Neural crest cell (in vitro differentiated cells): ENCODE measurements around the gene MARCHF7. TPM values are rescaled to one million over a fixed set of nuclear protein-coding genes. Genes with fewer than 3 reads are reported as not detected.
"Not testable (repeated sequence)": the region's sequence is repeated elsewhere in the genome, so short reads cannot be mapped to it uniquely, and the experiment has no call there.

ENCODE experiments used
- DNase-seq: peaks from one replicate; pipeline ENCODE4 v3.0.0; 2021; ENCODE audit warnings: low read depth, mixed read lengths, low spot score
- H3K27ac Mint-ChIP-seq: one replicate; pipeline ENCODE4 v1.8.0; 2021; ENCODE audit warnings: mild to moderate bottlenecking, mixed read lengths; ENCODE audit not compliant: unreplicated experiment
- H3K27me3 Mint-ChIP-seq: 2 replicates; pipeline ENCODE4 v1.8.0; 2021; ENCODE audit warnings: low read depth, mild to moderate bottlenecking, mixed read lengths
- H3K36me3 Mint-ChIP-seq: 2 replicates; pipeline ENCODE4 v1.8.0; 2021; ENCODE audit warnings: low read depth, mild to moderate bottlenecking, mixed read lengths
- H3K4me1 Mint-ChIP-seq: 2 replicates; pipeline ENCODE4 v1.8.0; 2021; ENCODE audit warnings: mixed read lengths
- H3K4me3 Mint-ChIP-seq: one replicate; pipeline ENCODE4 v1.8.0; 2021; ENCODE audit warnings: mild to moderate bottlenecking, mixed read lengths
- H3K9me3 Mint-ChIP-seq: 2 replicates; pipeline ENCODE4 v1.8.0; 2021; ENCODE audit warnings: mixed read lengths
- CTCF ChIP-seq: fragments of 200-600 bp; sonication (generic); conservative IDR thresholded peaks from 2 replicates; pipeline ENCODE4 v1.5.0; 2021; ENCODE audit warnings: antibody characterized with exemption, mild to moderate bottlenecking
- long read RNA-seq: library from polyadenylated mRNA; unstranded; transcript quantifications from one replicate; pipeline ENCODE4 v2.0.0, GENCODE V29; 2020
- total RNA-seq: library from RNA; stranded (reverse); gene quantifications from 2 replicates; pipeline ENCODE4 v1.2.1, GENCODE V29; 2021

Gene MARCHF7
- total RNA-seq, result 89.9 and 99.1 TPM in 2 replicates
- long read RNA-seq, full-length matches to known transcripts, result 109 of 460 reads
- long read RNA-seq, partial matches to known transcripts, result 151 of 460 reads
- long read RNA-seq, other reads (novel, unspliced or antisense), result 200 of 460 reads

GRCh38 chr2:159712143-159712928 lies at the start of gene MARCHF7:
Gene MARCHF7 (plus strand): TSS chr2:159712506. CDS start chr2:159729023, 16,517 bp downstream.
- H3K4me3 Mint-ChIP-seq, result peak within 1 kb of the TSS; percentile 100
- H3K36me3 Mint-ChIP-seq, result peaks cover 11% of the 10 kb centered on the region
- peaks cover 39% of the 10 kb centered on the region for H3K4me1 Mint-ChIP-seq
- no peaks in the 10 kb centered on the region for H3K27me3 Mint-ChIP-seq
- DNase-seq, result peak; percentile 98
- H3K9me3 Mint-ChIP-seq, result no peaks in the 10 kb centered on the region
- peak; percentile 72 for TF ChIP-seq CTCF
- peak within 1 kb of the TSS; percentile 100 for H3K27ac Mint-ChIP-seq

GRCh38 chr2:159667423-159667822 lies 44.9 kb upstream of the MARCHF7 start:
- not testable (repeated sequence) for H3K4me3 Mint-ChIP-seq, H3K4me1 Mint-ChIP-seq, H3K36me3 Mint-ChIP-seq, H3K27ac Mint-ChIP-seq, DNase-seq, H3K9me3 Mint-ChIP-seq, H3K27me3 Mint-ChIP-seq

- no peak for DNase-seq
- H3K9me3 Mint-ChIP-seq, result no peaks in the 10 kb centered on the region
- H3K27me3 Mint-ChIP-seq, result no peaks in the 10 kb centered on the region
- H3K36me3 Mint-ChIP-seq, result peaks cover 3% of the 10 kb centered on the region
- no peaks in the 10 kb centered on the region for H3K4me1 Mint-ChIP-seq
- TF ChIP-seq CTCF, result no peak
- no peak overlapping the region for H3K4me3 Mint-ChIP-seq
- no peak overlapping the region for H3K27ac Mint-ChIP-seq
Observed at GRCh38 chr2:159671047-159671446, 41.3 kb upstream of the MARCHF7 start.

- Mint-ChIP-seq H3K4me1 (peaks cover 4% of the 10 kb centered on the region), H3K27ac (no peak overlapping the region), H3K36me3 (no peaks in the 10 kb centered on the region), H3K9me3 (no peaks in the 10 kb centered on the region), H3K27me3 (no peaks in the 10 kb centered on the region), H3K4me3 (no peak overlapping the region)
- no peak for TF ChIP-seq CTCF
- no peak for DNase-seq
Observed at GRCh38 chr2:159677654-159678053, 34.7 kb upstream of the MARCHF7 start.

- no peak for DNase-seq
- Mint-ChIP-seq H3K4me1 (peaks cover 4% of the 10 kb centered on the region), H3K9me3 (no peaks in the 10 kb centered on the region), H3K36me3 (no peaks in the 10 kb centered on the region), H3K4me3 (no peak overlapping the region), H3K27ac (no peak overlapping the region), H3K27me3 (no peaks in the 10 kb centered on the region)
- TF ChIP-seq CTCF, result no peak
Observed at GRCh38 chr2:159680692-159681091, 31.6 kb upstream of the MARCHF7 start.

GRCh38 chr2:159683817-159684216 lies 28.5 kb upstream of the MARCHF7 start:
- Mint-ChIP-seq H3K27me3 (no peaks in the 10 kb centered on the region), H3K27ac (peak overlapping the region; percentile 70), H3K36me3 (no peaks in the 10 kb centered on the region), H3K4me1 (no peaks in the 10 kb centered on the region), H3K9me3 (no peaks in the 10 kb centered on the region), H3K4me3 (no peak overlapping the region)
- no peak for TF ChIP-seq CTCF
- DNase-seq, result no peak
